GM18907 (cell line): ENCODE data around the gene CDK5RAP2.

Source experiments
- ATAC-seq: cut with Tn5 transposase; IDR thresholded peaks from one replicate; pipeline ENCODE4 v1.9.1; 2021; ENCODE audit warnings: mild to moderate bottlenecking, moderate library complexity; ENCODE audit not compliant: unreplicated experiment

The CDK5RAP2 gene

GRCh38 chr9:120386390-120387131, 193.4 kb downstream of the CDK5RAP2 start:
- no peak for ATAC-seq

- no peak for ATAC-seq
Observed at GRCh38 chr9:120385606-120386389, 194.2 kb downstream of the CDK5RAP2 start.

GRCh38 chr9:120384925-120385272, 195.1 kb downstream of the CDK5RAP2 start:
- ATAC-seq: no peak

GRCh38 chr9:120383999-120384924, 195.7 kb downstream of the CDK5RAP2 start:
- no peak for ATAC-seq

- no peak for ATAC-seq
Observed at GRCh38 chr9:120383611-120383998, 196.4 kb downstream of the CDK5RAP2 start.

GRCh38 chr9:120382453-120382852, 197.5 kb downstream of the CDK5RAP2 start:
- ATAC-seq: no peak

- no peak for ATAC-seq
Observed at GRCh38 chr9:120381839-120382238, 198.1 kb downstream of the CDK5RAP2 start.

- no peak for ATAC-seq
Observed at GRCh38 chr9:120379611-120380010, 200.4 kb downstream of the CDK5RAP2 start.

GRCh38 chr9:120378680-120379079, 201.3 kb downstream of the CDK5RAP2 start:
- no peak for ATAC-seq

- ATAC-seq: no peak
Observed at GRCh38 chr9:120377268-120378159, 202.5 kb downstream of the CDK5RAP2 start.

GRCh38 chr9:120376101-120376500, 203.9 kb downstream of the CDK5RAP2 start:
- ATAC-seq: no peak

- ATAC-seq: no peak
Observed at GRCh38 chr9:120375316-120375715, 204.7 kb downstream of the CDK5RAP2 start.

GRCh38 chr9:120374817-120375216, 205.2 kb downstream of the CDK5RAP2 start:
- no peak for ATAC-seq

GRCh38 chr9:120374239-120374638, 205.7 kb downstream of the CDK5RAP2 start:
- no peak for ATAC-seq

GRCh38 chr9:120372040-120372439, 207.9 kb downstream of the CDK5RAP2 start:
- ATAC-seq: no peak

GRCh38 chr9:120369608-120370220, 210.3 kb downstream of the CDK5RAP2 start:
- no peak for ATAC-seq

GRCh38 chr9:120368799-120369198, 211.2 kb downstream of the CDK5RAP2 start:
- no peak for ATAC-seq

GRCh38 chr9:120366644-120367019, 213.3 kb downstream of the CDK5RAP2 start:
- no peak for ATAC-seq

- ATAC-seq: no peak
Observed at GRCh38 chr9:120365386-120365785, 214.6 kb downstream of the CDK5RAP2 start.

- ATAC-seq: no peak
Observed at GRCh38 chr9:120363697-120364096, 216.3 kb downstream of the CDK5RAP2 start.
